HFF-Myc (cell line): ENCODE results near the gene DUSP10.

Source experiments
- DNase-seq: peaks from one replicate; pipeline ENCODE4 v3.0.0-alpha.2; 2011; ENCODE audit warnings: low read depth; ENCODE audit errors: extremely low read depth
- H3K4me3 ChIP-seq: replicated peaks from 2 replicates; pipeline ENCODE4 v1.5.1; 2011; ENCODE audit warnings: low read depth, mild to moderate bottlenecking, control low read depth, low read length
- CTCF ChIP-seq: IDR thresholded peaks from 2 replicates; pipeline ENCODE4 v1.5.1; 2012; ENCODE audit warnings: mild to moderate bottlenecking, low read depth, low read length, control low read depth; ENCODE audit errors: missing control alignments

DUSP10 gene

DNA sequence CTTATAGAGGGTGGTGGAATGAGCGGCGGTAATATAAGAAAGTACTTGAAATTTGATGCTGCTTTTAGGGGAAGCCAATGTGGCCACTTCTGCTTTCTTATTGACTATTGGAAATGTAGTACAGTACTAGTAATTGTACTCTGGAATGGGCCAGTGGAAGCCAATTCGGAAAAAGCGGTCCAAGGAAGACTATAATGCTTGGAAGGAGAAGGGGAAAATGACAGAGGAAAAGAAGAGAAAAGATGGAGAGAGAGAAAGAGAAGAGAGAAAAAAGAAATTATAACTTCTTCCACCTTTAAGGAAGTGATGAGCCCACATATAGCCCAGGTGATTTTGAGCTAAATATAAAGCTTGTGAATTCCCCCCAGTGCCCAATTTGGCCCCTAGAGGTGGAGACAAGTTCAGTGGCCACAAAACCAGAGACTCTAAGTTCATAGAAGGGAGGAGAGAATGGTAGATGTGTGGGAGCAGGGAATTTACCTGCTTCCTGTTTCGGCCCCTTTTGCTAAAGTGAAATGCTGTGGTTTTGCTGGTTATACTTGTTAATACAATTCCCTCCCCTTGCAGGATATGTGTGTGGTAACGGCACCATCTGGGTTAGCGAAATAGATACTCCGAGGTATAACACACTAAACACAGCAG, 35.7 kb upstream of the DUSP10 start:
- no peak for DNase-seq
- no peak overlapping the region for H3K4me3 ChIP-seq
- TF ChIP-seq CTCF: no peak

DNA sequence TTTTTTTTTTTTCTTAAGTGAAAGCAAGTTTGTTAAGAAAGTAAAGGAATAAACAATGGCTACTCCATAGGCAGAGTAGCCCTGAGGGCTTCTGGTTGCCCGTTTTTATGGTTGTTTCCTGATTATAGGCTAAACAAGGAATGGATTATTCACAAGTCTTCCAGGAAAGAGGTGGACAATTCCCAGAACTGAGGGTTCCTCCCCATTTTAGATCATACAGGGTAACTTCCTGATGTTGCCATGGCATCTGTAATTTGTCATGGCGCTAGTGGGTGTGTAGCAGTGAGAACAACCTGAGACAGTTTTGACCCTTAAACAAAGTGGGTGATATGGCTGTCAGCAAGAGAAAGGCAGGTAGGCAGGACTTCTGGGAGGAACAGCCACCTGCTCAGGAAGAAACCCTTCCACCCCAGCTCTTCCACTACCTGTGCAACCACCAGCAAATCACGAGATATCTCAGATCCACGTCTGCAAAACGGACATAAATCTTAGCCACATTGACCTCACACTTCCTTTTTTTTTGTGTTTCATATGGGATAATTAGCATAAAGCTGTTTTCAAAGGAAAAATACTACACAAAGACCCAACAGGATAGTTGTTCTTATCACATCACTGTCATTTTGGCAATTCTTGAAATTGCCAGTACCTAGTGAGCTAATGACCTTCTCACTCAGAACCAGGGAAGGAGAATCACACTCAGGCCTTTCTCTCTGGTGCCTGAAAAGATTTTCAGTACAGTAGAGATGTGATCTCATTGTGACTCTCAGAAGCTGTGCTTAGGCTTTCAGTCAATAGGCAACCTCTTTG, 34.8 kb upstream of the DUSP10 start:
- no peak for DNase-seq
- no peak for TF ChIP-seq CTCF
- no peak overlapping the region for H3K4me3 ChIP-seq

DNA sequence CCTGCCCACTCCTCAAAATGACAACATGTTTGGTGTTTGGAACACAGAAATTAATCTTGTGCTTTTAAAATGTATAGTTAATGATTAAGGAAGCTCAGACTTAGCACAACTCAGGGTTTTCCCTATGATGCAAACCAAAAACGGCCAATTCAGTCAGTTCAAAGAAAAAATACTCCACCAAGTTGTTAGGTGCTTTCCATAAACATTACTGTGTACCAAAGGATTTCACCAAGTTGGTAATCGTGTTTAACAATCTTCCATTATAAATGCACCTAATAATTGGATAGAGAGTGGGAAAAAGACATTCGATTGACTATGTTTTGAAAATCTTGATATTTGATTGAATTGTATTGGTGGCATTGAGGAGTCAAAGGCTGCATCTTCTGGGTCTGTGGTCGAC, 33.3 kb upstream of the DUSP10 start:
- TF ChIP-seq CTCF: no peak
- DNase-seq: no peak

GRCh38 chr1:221774054-221774842, 32.4 kb upstream of the DUSP10 start:
- no peak for TF ChIP-seq CTCF
- H3K4me3 ChIP-seq: no peak overlapping the region
- no peak for DNase-seq

More for the DNA sequence above, 33.3 kb upstream of the DUSP10 start:
- no peak overlapping the region for H3K4me3 ChIP-seq

- H3K4me3 ChIP-seq: no peak overlapping the region
- no peak for TF ChIP-seq CTCF
- no peak for DNase-seq
Measured at GRCh38 chr1:221773383-221773782, 31.5 kb upstream of the DUSP10 start.

- no peak for TF ChIP-seq CTCF
- no peak overlapping the region for H3K4me3 ChIP-seq
- DNase-seq: no peak
Measured at GRCh38 chr1:221772117-221772516, 30.2 kb upstream of the DUSP10 start.
